Parathyroid adenoma (tissue), 2 donors: ENCODE data around the gene VSIG10.
A peak's percentile ranks its signal among the peaks of the same experiment; 100 is the strongest.

Source experiments
- H2AFZ ChIP-seq: fragments of 300-600 bp; sonication (generic); one replicate; pipeline ENCODE4 v1.7.0; 2017; ENCODE audit warnings: antibody characterized with exemption, mild to moderate bottlenecking
- H3K27ac ChIP-seq: fragments of 300-600 bp; sonication (generic); one replicate; pipeline ENCODE4 v1.7.0; 2017
- H3K27me3 ChIP-seq: fragments of 300-600 bp; sonication (generic); one replicate; pipeline ENCODE4 v1.7.0; 2017; ENCODE audit warnings: low read length; ENCODE audit not compliant: control insufficient read depth, insufficient read depth
- H3K36me3 ChIP-seq: fragments of 300-600 bp; sonication (generic); one replicate; pipeline ENCODE4 v1.7.0; 2017; ENCODE audit warnings: low read length; ENCODE audit not compliant: control insufficient read depth, insufficient read depth
- H3K4me1 ChIP-seq: fragments of 300-600 bp; sonication (generic); one replicate; pipeline ENCODE4 v1.7.0; 2017; ENCODE audit warnings: control low read depth
- H3K4me2 ChIP-seq: fragments of 300-600 bp; sonication (generic); one replicate; pipeline ENCODE4 v1.7.0; 2017; ENCODE audit warnings: low read length
- H3K4me3 ChIP-seq: fragments of 300-600 bp; sonication (generic); one replicate; pipeline ENCODE4 v1.7.0; 2017; ENCODE audit warnings: low read depth, low read length
- H3K79me2 ChIP-seq: fragments of 300-600 bp; sonication (generic); one replicate; pipeline ENCODE4 v1.7.0; 2017; ENCODE audit warnings: control low read depth
- H3K9ac ChIP-seq: fragments of 300-600 bp; sonication (generic); one replicate; pipeline ENCODE4 v1.7.0; 2017; ENCODE audit warnings: mild to moderate bottlenecking
- H3K9me3 ChIP-seq: fragments of 300-600 bp; sonication (generic); one replicate; pipeline ENCODE4 v1.7.0; 2017; ENCODE audit warnings: low read length; ENCODE audit not compliant: control insufficient read depth
- TF ChIP-seq, protein P1 (sequence below): fragments of 300-600 bp; sonication (generic); IDR thresholded peaks from one replicate; pipeline ENCODE4 v1.7.0; 2017; ENCODE audit warnings: antibody characterized with exemption, mild to moderate bottlenecking
- donor health status: primary hyperparathyroidism.

Gene VSIG10

DNA sequence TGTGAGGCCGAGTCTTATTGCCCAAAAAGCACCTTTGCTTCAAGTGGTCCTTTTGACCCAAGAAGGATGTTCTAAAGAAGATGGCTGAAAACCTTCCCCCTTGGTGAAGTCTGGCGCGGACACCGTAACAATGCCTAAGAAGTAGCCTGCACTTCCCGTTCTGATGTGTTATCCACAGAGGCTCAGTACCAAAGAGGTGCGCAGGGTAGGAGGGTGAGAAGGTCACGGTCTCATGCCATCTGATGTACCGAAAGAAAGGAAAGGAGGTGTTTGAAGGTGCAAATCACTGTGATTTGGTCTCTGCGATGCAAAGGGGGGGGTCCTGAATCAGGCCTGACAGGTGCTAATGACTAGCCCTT is 42.0 kb upstream of the VSIG10 start:
- H3K27ac ChIP-seq = peak overlapping the region; percentile 100
- TF ChIP-seq, protein P1, sequence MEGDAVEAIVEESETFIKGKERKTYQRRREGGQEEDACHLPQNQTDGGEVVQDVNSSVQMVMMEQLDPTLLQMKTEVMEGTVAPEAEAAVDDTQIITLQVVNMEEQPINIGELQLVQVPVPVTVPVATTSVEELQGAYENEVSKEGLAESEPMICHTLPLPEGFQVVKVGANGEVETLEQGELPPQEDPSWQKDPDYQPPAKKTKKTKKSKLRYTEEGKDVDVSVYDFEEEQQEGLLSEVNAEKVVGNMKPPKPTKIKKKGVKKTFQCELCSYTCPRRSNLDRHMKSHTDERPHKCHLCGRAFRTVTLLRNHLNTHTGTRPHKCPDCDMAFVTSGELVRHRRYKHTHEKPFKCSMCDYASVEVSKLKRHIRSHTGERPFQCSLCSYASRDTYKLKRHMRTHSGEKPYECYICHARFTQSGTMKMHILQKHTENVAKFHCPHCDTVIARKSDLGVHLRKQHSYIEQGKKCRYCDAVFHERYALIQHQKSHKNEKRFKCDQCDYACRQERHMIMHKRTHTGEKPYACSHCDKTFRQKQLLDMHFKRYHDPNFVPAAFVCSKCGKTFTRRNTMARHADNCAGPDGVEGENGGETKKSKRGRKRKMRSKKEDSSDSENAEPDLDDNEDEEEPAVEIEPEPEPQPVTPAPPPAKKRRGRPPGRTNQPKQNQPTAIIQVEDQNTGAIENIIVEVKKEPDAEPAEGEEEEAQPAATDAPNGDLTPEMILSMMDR = no peak
- peaks cover 23% of the 10 kb centered on the region for H3K79me2 ChIP-seq
- no peak overlapping the region for H2AFZ ChIP-seq
- no peak overlapping the region for H3K4me2 ChIP-seq
- H3K4me3 ChIP-seq = no peak overlapping the region
- no peak overlapping the region for H3K9ac ChIP-seq
- H3K9me3 ChIP-seq = no peaks in the 10 kb centered on the region
- H3K4me1 ChIP-seq = peaks cover 45% of the 10 kb centered on the region
- H3K36me3 ChIP-seq = no peaks in the 10 kb centered on the region
- H3K27me3 ChIP-seq = no peaks in the 10 kb centered on the region

DNA sequence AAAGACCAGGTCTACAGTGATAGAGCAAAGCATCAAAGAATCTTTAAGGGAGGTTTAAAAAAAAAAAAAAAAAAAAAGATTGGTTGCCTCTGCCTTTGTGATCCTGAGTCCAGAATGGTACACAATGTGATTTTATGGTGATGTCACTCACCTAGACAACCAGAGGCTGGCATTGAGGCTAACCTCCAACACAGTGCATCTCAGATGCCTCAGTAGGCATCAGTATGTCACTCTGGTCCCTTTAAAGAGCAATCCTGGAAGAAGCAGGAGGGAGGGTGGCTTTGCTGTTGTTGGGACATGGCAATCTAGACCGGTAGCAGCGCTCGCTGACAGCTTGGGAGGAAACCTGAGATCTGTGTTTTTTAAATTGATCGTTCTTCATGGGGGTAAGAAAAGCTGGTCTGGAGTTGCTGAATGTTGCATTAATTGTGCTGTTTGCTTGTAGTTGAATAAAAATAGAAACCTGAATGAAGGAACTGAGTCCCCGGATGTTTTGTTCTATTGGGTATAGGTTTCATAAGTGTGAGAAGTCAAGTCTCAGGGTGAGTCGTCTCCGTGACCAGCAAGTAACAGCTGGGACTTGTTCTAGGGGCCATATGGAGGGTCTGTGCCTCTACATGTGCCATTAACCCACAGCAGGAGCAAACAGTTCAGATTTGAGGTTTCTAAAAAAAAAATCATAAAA is 41.4 kb upstream of the VSIG10 start:
- Histone ChIP-seq H3K4me3 (no peak overlapping the region), H2AFZ (no peak overlapping the region), H3K27ac (peak overlapping the region; percentile 100), H3K4me2 (no peak overlapping the region), H3K9ac (no peak overlapping the region), H3K36me3 (no peaks in the 10 kb centered on the region), H3K9me3 (no peaks in the 10 kb centered on the region), H3K79me2 (peaks cover 26% of the 10 kb centered on the region), H3K27me3 (no peaks in the 10 kb centered on the region), H3K4me1 (peaks cover 50% of the 10 kb centered on the region)
- TF ChIP-seq, protein P1 = no peak

DNA sequence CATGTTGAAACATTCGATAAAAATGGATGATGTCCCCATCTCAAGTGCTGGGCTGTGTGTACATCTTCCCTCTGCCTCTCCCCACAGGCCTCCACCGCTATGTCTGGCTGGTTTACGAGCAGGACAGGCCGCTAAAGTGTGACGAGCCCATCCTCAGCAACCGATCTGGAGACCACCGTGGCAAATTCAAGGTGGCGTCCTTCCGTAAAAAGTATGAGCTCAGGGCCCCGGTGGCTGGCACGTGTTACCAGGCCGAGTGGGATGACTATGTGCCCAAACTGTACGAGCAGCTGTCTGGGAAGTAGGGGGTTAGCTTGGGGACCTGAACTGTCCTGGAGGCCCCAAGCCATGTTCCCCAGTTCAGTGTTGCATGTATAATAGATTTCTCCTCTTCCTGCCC is 40.7 kb upstream of the VSIG10 start:
- peak overlapping the region; percentile 100 for H3K27ac ChIP-seq
- no peak overlapping the region for H3K4me3 ChIP-seq
- H3K36me3 ChIP-seq = no peaks in the 10 kb centered on the region
- no peaks in the 10 kb centered on the region for H3K27me3 ChIP-seq
- H3K4me1 ChIP-seq = peaks cover 53% of the 10 kb centered on the region
- H3K9ac ChIP-seq = no peak overlapping the region
- H2AFZ ChIP-seq = no peak overlapping the region
- TF ChIP-seq, protein P1 = no peak
- H3K9me3 ChIP-seq = no peaks in the 10 kb centered on the region
- no peak overlapping the region for H3K4me2 ChIP-seq
- H3K79me2 ChIP-seq = peaks cover 26% of the 10 kb centered on the region

DNA sequence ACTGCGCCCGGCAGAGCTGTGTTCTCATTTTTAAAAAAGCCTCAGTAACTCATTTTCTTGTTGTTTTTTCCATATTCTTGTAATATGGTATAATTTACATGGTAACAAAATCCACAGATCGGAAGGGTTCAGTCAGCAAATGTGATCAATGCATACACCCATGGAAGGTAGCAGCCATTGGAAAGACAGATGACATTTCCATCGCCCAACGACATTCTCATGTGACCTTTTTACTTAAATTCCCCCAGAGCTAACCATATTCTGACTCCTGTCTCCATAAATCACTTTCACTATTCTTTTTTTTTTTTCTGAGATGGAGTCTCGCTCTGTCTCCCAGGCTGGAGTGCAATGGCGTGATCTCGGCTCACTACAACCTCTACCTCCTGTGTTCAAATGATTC is 37.0 kb upstream of the VSIG10 start:
- H3K4me3 ChIP-seq = no peak overlapping the region
- no peaks in the 10 kb centered on the region for H3K27me3 ChIP-seq
- H3K4me2 ChIP-seq = no peak overlapping the region
- no peaks in the 10 kb centered on the region for H3K36me3 ChIP-seq
- TF ChIP-seq, protein P1 = no peak
- H3K27ac ChIP-seq = peak overlapping the region; percentile 100
- H3K9me3 ChIP-seq = no peaks in the 10 kb centered on the region
- H3K79me2 ChIP-seq = peaks cover 31% of the 10 kb centered on the region
- H3K4me1 ChIP-seq = peaks cover 62% of the 10 kb centered on the region
- H2AFZ ChIP-seq = no peak overlapping the region
- no peak overlapping the region for H3K9ac ChIP-seq

DNA sequence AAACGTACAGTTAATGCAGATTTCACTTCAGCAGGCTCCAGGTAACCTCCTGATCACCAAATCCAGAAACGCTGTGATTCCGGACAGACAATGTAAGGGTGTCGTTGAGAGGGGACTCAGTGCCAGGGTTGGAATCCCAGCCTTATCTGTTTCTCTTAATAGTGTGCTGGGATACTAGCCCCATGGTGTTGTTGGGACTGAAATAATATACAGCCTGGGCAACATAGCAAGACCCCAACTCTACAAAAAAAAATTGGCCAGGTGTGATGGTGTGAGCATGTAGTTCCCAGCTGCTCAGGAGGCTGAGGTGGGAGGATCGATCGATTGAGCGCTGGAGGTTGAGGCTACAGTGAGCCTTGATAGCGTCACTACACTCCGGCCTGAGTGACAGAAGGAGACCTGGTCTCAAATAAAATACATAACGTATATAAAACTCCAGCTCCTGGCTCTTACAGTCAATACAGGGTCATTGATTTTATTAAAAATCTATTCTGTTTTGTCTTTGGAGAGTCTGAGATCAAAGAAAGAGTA is 33.4 kb upstream of the VSIG10 start:
- H2AFZ ChIP-seq = peak overlapping the region; percentile 54
- TF ChIP-seq, protein P1 = no peak
- peak overlapping the region; percentile 100 for H3K9ac ChIP-seq
- H3K4me1 ChIP-seq = peaks cover 36% of the 10 kb centered on the region
- H3K36me3 ChIP-seq = no peaks in the 10 kb centered on the region
- no peaks in the 10 kb centered on the region for H3K9me3 ChIP-seq
- peak overlapping the region; percentile 98 for H3K4me3 ChIP-seq
- no peaks in the 10 kb centered on the region for H3K27me3 ChIP-seq
- H3K27ac ChIP-seq = peak overlapping the region; percentile 100
- H3K4me2 ChIP-seq = peak overlapping the region; percentile 95
- peaks cover 33% of the 10 kb centered on the region for H3K79me2 ChIP-seq
